HEK293 (cell line): ENCODE results near the gene ANTKMT.

Experiments
- CTCF ChIA-PET: fragments of 350-600 bp; formaldehyde crosslinking; extraction: SDS; loops from one replicate; lab custom pipeline; 2021; ENCODE audit warnings: antibody characterized with exemption; lab: Yijun Ruan, JAX
- POLR2A ChIA-PET: fragments of 300-600 bp; formaldehyde crosslinking; extraction: SDS; loops from one replicate; lab custom pipeline; 2020; ENCODE audit warnings: antibody characterized with exemption, inconsistent platforms; lab: Yijun Ruan, JAX
- H3K27ac ChIP-seq: fragments of 200-500 bp; sonication (Bioruptor generic); 2 replicates; pipeline ENCODE4 v1.5.1; 2014; ENCODE audit warnings: low read depth, low read length, control low read depth, inconsistent platforms; ENCODE audit errors: extremely low read depth
- H3K36me3 ChIP-seq, 2 experiments: fragments of 200-500 bp in 1 of 2; sonication (Bioruptor generic) in 1 of 2; 1 replicate in 1 of 2; 2 replicates in 1 of 2; pipeline ENCODE4 v1.5.1; 2014 to 2017; ENCODE audit warnings: inconsistent platforms in 2 of 2, low read length in 2 of 2; ENCODE audit not compliant: control insufficient read depth in 2 of 2, insufficient read depth in 1 of 2
- H3K4me1 ChIP-seq: fragments of 200-500 bp; sonication (Bioruptor generic); 2 replicates; pipeline ENCODE4 v1.5.1; 2014; ENCODE audit warnings: mild to moderate bottlenecking, low read length, inconsistent platforms; ENCODE audit not compliant: control insufficient read depth, insufficient read depth
- H3K4me3 ChIP-seq: 2 replicates; pipeline ENCODE4 v1.5.1; 2011; ENCODE audit warnings: low read depth, mild to moderate bottlenecking, control low read depth, low read length, moderate library complexity
- H3K9me3 ChIP-seq: fragments of 200-500 bp; sonication (Bioruptor generic); 2 replicates; pipeline ENCODE4 v1.5.1; 2014; ENCODE audit warnings: low read depth, low read length, inconsistent platforms; ENCODE audit not compliant: control insufficient read depth, insufficient read depth
- BCL11B ChIP-seq: fragments of 450-650 bp; formaldehyde crosslinking; IDR thresholded peaks from 2 replicates; pipeline ENCODE4 v1.5.1; 2016; ENCODE audit warnings: low read depth, missing biosample characterization, missing genetic modification characterization
- GLIS2 ChIP-seq: fragments of 450-650 bp; formaldehyde crosslinking; IDR thresholded peaks from 2 replicates; pipeline ENCODE4 v1.5.1; 2016; ENCODE audit warnings: missing biosample characterization, missing genetic modification characterization
- IKZF3 ChIP-seq: fragments of 450-650 bp; IDR thresholded peaks from 2 replicates; pipeline ENCODE4 v1.5.0; 2018; ENCODE audit warnings: missing biosample characterization, mild to moderate bottlenecking, missing genetic modification characterization, moderate library complexity
- PRDM2 ChIP-seq: fragments of 450-650 bp; formaldehyde crosslinking; IDR thresholded peaks from 2 replicates; pipeline ENCODE4 v1.5.1; 2016; ENCODE audit warnings: missing biosample characterization, missing genetic modification characterization, borderline replicate concordance
- SCRT1 ChIP-seq: fragments of 450-650 bp; formaldehyde crosslinking; IDR thresholded peaks from 2 replicates; pipeline ENCODE4 v1.5.1; 2016; ENCODE audit warnings: missing biosample characterization, missing genetic modification characterization, borderline replicate concordance
- TCF7L2 ChIP-seq: IDR thresholded peaks from 2 replicates; pipeline ENCODE4 v1.6.1; 2011; ENCODE audit warnings: low read depth, mild to moderate bottlenecking, inconsistent platforms, low read length, moderate library complexity, borderline replicate concordance
- ZBTB1 ChIP-seq: fragments of 450-650 bp; formaldehyde crosslinking; IDR thresholded peaks from 2 replicates; pipeline ENCODE4 v1.5.1; 2016; ENCODE audit warnings: missing biosample characterization, missing genetic modification characterization
- ZBTB17 ChIP-seq: fragments of 450-650 bp; formaldehyde crosslinking; IDR thresholded peaks from 2 replicates; pipeline ENCODE4 v1.5.1; 2016; ENCODE audit warnings: missing biosample characterization, missing genetic modification characterization
- ZBTB20 ChIP-seq: fragments of 450-650 bp; formaldehyde crosslinking; IDR thresholded peaks from 2 replicates; pipeline ENCODE4 v1.5.1; 2016; ENCODE audit warnings: missing biosample characterization, missing genetic modification characterization
- ZEB2 ChIP-seq: fragments of 450-650 bp; formaldehyde crosslinking; IDR thresholded peaks from 2 replicates; pipeline ENCODE4 v1.5.1; 2016; ENCODE audit warnings: missing biosample characterization, missing genetic modification characterization
- ZFP37 ChIP-seq: fragments of 450-650 bp; formaldehyde crosslinking; IDR thresholded peaks from 2 replicates; pipeline ENCODE4 v1.5.1; 2016; ENCODE audit warnings: missing biosample characterization, missing genetic modification characterization
- ZNF133 ChIP-seq: fragments of 450-650 bp; formaldehyde crosslinking; IDR thresholded peaks from 2 replicates; pipeline ENCODE4 v1.5.1; 2016; ENCODE audit warnings: missing biosample characterization, missing genetic modification characterization
- ZNF2 ChIP-seq: fragments of 450-650 bp; formaldehyde crosslinking; IDR thresholded peaks from 2 replicates; pipeline ENCODE4 v1.5.1; 2016; ENCODE audit warnings: missing biosample characterization, missing genetic modification characterization
- ZNF223 ChIP-seq: fragments of 450-650 bp; formaldehyde crosslinking; IDR thresholded peaks from 2 replicates; pipeline ENCODE4 v1.5.1; 2016; ENCODE audit warnings: missing biosample characterization, missing genetic modification characterization
- ZNF292 ChIP-seq: fragments of 450-650 bp; formaldehyde crosslinking; IDR thresholded peaks from 2 replicates; pipeline ENCODE4 v1.5.1; 2016; ENCODE audit warnings: low read depth, missing biosample characterization, missing genetic modification characterization, borderline replicate concordance
- ZNF302 ChIP-seq: fragments of 450-650 bp; formaldehyde crosslinking; IDR thresholded peaks from 2 replicates; pipeline ENCODE4 v1.5.1; 2016; ENCODE audit warnings: missing biosample characterization, missing genetic modification characterization, low read depth
- ZNF658 ChIP-seq: fragments of 450-650 bp; formaldehyde crosslinking; IDR thresholded peaks from 2 replicates; pipeline ENCODE4; 2016; ENCODE audit warnings: missing biosample characterization, missing genetic modification characterization
- ZNF777 ChIP-seq: fragments of 450-650 bp; formaldehyde crosslinking; IDR thresholded peaks from 2 replicates; pipeline ENCODE4 v1.5.1; 2017; ENCODE audit warnings: missing biosample characterization, missing genetic modification characterization, borderline replicate concordance
- TF ChIP-seq, protein P1 (sequence below): fragments of 450-650 bp; formaldehyde crosslinking; IDR thresholded peaks from 2 replicates; pipeline ENCODE4 v1.5.1; 2016; ENCODE audit warnings: missing biosample characterization, missing genetic modification characterization
- TF ChIP-seq, protein P2 (sequence below): fragments of 450-650 bp; formaldehyde crosslinking; IDR thresholded peaks from 2 replicates; pipeline ENCODE4 v1.5.1; 2016; ENCODE audit warnings: missing biosample characterization, missing genetic modification characterization, borderline replicate concordance

Gene ANTKMT

GRCh38 chr16:708959-709358, 12.0 kb upstream of the ANTKMT start:
- ChIA-PET CTCF (interaction anchor here (1.1 to 5.7 kb wide), 3 partner anchors 13 to 347 kb away, joined by 3 to 119 read pairs (median 7); partner anchors contain the start of genes ANTKMT, CHTF18 and RPUSD1), POLR2A (interaction anchor here (0.6 to 1.8 kb wide), 8 partner anchors 12 to 417 kb away, joined by 3 to 12 read pairs (median 6); partner anchors contain the start of genes ANTKMT, CHTF18, GNG13 and RPUSD1)
- Histone ChIP-seq H3K36me3 (no peaks in the 10 kb centered on the region), H3K4me3 (no peak overlapping the region), H3K27ac (no peak overlapping the region), H3K9me3 (no peaks in the 10 kb centered on the region), H3K4me1 (peaks cover 5% of the 10 kb centered on the region)
- TF ChIP-seq ZEB2 (tag by site-specific recombination) (peak; percentile 88), ZBTB17 (tag by site-specific recombination) (no peak), SCRT1 (no peak), ZNF133 (tag by site-specific recombination) (no peak), ZNF223 (tag by site-specific recombination) (no peak), ZNF658 (no peak)
- TF ChIP-seq, protein P1, sequence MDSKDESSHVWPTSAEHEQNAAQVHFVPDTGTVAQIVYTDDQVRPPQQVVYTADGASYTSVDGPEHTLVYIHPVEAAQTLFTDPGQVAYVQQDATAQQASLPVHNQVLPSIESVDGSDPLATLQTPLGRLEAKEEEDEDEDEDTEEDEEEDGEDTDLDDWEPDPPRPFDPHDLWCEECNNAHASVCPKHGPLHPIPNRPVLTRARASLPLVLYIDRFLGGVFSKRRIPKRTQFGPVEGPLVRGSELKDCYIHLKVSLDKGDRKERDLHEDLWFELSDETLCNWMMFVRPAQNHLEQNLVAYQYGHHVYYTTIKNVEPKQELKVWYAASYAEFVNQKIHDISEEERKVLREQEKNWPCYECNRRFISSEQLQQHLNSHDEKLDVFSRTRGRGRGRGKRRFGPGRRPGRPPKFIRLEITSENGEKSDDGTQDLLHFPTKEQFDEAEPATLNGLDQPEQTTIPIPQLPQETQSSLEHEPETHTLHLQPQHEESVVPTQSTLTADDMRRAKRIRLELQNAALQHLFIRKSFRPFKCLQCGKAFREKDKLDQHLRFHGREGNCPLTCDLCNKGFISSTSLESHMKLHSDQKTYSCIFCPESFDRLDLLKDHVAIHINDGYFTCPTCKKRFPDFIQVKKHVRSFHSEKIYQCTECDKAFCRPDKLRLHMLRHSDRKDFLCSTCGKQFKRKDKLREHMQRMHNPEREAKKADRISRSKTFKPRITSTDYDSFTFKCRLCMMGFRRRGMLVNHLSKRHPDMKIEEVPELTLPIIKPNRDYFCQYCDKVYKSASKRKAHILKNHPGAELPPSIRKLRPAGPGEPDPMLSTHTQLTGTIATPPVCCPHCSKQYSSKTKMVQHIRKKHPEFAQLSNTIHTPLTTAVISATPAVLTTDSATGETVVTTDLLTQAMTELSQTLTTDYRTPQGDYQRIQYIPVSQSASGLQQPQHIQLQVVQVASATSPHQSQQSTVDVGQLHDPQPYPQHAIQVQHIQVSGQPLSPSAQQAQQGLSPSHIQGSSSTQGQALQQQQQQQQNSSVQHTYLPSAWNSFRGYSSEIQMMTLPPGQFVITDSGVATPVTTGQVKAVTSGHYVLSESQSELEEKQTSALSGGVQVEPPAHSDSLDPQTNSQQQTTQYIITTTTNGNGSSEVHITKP (tag by site-specific recombination), result no peak

- Histone ChIP-seq H3K36me3 (no peaks in the 10 kb centered on the region), H3K4me1 (peaks cover 8% of the 10 kb centered on the region), H3K9me3 (no peaks in the 10 kb centered on the region), H3K4me3 (no peak overlapping the region), H3K27ac (no peak overlapping the region)
- CTCF ChIA-PET, result interaction anchor here (0.7 to 5.7 kb wide), 8 partner anchors 8 to 393 kb away, joined by 3 to 119 read pairs (median 5); partner anchors contain the start of genes ANTKMT, CHTF18 and RPUSD1
- POLR2A ChIA-PET, result interaction anchor here (0.6 to 1.8 kb wide), 9 partner anchors 11 to 416 kb away, joined by 3 to 12 read pairs (median 5); partner anchors contain the start of genes ANTKMT, CHTF18, GNG13 and RPUSD1
- TF ChIP-seq BCL11B (no peak), IKZF3 (tag by site-specific recombination) (no peak), ZBTB20 (tag by site-specific recombination) (0 out of 2 replicates have a peak, but pooled peaks have one; percentile 22), ZNF777 (no peak), GLIS2 (tag by site-specific recombination) (peak; percentile 89), ZNF302 (tag by site-specific recombination) (no peak), ZNF2 (tag by site-specific recombination) (no peak), ZBTB1 (no peak), ZBTB17 (tag by site-specific recombination) (0 out of 2 replicates have a peak, but pooled peaks have one; percentile 23), TCF7L2 (no peak), PRDM2 (tag by site-specific recombination) (no peak), ZNF292 (tag by site-specific recombination) (no peak), ZFP37 (no peak)
- TF ChIP-seq, protein P2, sequence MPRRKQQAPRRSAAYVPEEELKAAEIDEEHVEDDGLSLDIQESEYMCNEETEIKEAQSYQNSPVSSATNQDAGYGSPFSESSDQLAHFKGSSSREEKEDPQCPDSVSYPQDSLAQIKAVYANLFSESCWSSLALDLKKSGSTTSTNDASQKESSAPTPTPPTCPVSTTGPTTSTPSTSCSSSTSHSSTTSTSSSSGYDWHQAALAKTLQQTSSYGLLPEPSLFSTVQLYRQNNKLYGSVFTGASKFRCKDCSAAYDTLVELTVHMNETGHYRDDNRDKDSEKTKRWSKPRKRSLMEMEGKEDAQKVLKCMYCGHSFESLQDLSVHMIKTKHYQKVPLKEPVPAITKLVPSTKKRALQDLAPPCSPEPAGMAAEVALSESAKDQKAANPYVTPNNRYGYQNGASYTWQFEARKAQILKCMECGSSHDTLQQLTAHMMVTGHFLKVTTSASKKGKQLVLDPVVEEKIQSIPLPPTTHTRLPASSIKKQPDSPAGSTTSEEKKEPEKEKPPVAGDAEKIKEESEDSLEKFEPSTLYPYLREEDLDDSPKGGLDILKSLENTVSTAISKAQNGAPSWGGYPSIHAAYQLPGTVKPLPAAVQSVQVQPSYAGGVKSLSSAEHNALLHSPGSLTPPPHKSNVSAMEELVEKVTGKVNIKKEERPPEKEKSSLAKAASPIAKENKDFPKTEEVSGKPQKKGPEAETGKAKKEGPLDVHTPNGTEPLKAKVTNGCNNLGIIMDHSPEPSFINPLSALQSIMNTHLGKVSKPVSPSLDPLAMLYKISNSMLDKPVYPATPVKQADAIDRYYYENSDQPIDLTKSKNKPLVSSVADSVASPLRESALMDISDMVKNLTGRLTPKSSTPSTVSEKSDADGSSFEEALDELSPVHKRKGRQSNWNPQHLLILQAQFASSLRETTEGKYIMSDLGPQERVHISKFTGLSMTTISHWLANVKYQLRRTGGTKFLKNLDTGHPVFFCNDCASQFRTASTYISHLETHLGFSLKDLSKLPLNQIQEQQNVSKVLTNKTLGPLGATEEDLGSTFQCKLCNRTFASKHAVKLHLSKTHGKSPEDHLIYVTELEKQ, result no peak
Measured at GRCh38 chr16:709566-710499, 11.1 kb upstream of the ANTKMT start.
